Endometrial microvascular endothelial cells (primary cell): ENCODE results near the gene GRIP1. TPM values are rescaled to one million over a fixed set of nuclear protein-coding genes. Genes with fewer than 3 reads are reported as not detected.
"Not testable (repeated sequence)": the region's sequence is repeated elsewhere in the genome, so short reads cannot be mapped to it uniquely, and the experiment has no call there.

Experiments
- in situ Hi-C: cut with HindIII; loops from 2 replicates; pipeline ENCODE4 v1.10.0; 2017; ENCODE audit warnings: low sequenced_read_pairs, low pct_unique_long_range_greater_than_20kb; ENCODE audit errors: inconsistent ontology term
- total RNA-seq: library from RNA; depleted of rRNA; stranded (reverse); fragments of >200 nt; gene quantifications from one replicate; pipeline ENCODE4 v1.2.3, GENCODE V29; 2015; ENCODE audit errors: inconsistent ontology term

GRIP1 gene
- total RNA-seq, 1 donor from 2014 or later: not detected

GRCh38 chr12:66499000-66499399 lies 179.9 kb downstream of the GRIP1 start:
- in situ Hi-C loops: no loop called here

DNA sequence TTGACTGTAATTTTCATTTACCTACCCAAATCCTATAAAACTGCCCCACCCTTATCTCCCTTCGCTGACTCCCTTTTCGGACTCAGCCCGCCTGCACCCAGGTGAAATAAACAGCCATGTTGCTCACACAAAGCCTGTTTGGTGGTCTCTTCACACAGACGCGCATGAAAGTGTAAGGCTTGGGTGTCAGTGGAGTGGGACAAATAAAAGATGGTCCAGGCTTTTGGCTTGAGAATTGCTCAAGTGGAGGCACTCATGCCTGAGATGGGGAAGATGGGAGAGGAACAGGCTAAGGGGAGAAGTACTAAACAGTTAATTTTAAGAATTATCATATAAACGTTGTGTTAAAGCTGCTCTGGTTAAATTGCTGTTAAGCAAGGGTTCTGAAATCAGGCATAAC lies 180.8 kb downstream of the GRIP1 start:
- in situ Hi-C loops: not testable (repeated sequence)

- in situ Hi-C loops: no loop called here
Measured at GRCh38 chr12:66497008-66497897, 181.6 kb downstream of the GRIP1 start.

DNA sequence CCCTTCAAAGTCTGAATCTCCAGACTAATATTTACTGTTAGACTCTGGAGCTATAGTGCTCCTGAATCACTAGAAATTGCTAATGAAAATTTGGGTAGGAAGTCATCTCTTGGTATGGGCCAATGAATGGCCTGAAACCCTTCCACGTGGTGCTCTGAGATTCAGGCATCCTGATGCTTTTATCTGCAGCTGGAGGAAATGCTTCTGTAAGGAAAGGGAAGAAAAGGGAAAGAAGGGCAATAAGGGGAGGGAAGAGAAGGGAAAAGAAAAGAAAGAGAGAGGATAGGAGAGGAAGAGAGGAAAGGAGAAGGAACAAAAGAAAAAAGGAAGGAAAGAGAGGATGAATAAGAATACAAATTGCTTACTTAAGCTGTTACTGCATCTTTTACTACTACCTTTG lies 182.3 kb downstream of the GRIP1 start:
- in situ Hi-C loops: no loop called here

GRCh38 chr12:66495709-66496108 lies 183.2 kb downstream of the GRIP1 start:
- in situ Hi-C loops: no loop called here

DNA sequence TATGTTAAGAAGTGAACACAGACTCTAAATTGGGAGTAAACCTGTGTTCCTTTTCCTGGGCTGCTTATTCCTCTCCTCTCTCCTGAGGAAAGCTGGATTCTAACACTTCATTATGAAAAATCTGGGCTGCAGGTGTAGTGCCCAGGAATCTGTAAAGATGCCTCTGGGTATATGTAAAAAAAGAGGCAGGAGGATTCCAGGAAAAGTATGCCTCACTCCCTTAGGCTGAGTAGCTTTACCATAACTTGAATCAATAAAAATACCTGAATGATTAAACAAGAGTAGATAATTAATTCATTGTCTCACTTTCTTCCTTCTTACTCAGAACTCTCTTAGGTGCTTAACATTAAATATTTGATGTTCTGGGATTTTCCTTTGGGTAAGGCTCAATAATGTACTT lies 185.1 kb downstream of the GRIP1 start:
- in situ Hi-C loops: no loop called here

GRCh38 chr12:66491853-66492252 lies 187.0 kb downstream of the GRIP1 start:
- in situ Hi-C loops: no loop called here

- in situ Hi-C loops: no loop called here
Measured at GRCh38 chr12:66482351-66483203, 196.3 kb downstream of the GRIP1 start.

DNA sequence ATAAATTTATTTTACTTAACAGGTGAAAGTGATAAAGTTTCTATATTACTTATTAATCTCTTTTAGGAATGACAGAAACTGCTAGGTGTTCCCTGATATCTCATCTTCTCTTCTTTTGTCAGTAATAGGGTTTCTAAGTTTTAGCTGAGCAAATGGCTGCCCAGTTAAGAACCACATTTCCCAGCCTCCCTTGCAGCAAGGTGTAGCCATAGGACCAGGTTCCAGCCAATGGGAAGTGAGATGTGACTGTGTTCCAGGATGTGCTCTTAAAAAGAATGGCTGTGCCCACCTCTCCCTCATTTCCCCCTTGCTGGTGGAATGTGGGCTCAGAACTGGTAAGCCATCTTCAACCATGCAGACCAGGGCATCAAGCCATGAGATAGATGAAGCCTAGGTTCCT lies 210.9 kb downstream of the GRIP1 start:
- in situ Hi-C loops: no loop called here

GRCh38 chr12:66461331-66461730 lies 217.5 kb downstream of the GRIP1 start:
- in situ Hi-C loops: no loop called here

- in situ Hi-C loops: no loop called here
Measured at GRCh38 chr12:66459944-66460482, 218.9 kb downstream of the GRIP1 start.

- in situ Hi-C loops: no loop called here
Measured at GRCh38 chr12:66456612-66457011, 222.3 kb downstream of the GRIP1 start.

DNA sequence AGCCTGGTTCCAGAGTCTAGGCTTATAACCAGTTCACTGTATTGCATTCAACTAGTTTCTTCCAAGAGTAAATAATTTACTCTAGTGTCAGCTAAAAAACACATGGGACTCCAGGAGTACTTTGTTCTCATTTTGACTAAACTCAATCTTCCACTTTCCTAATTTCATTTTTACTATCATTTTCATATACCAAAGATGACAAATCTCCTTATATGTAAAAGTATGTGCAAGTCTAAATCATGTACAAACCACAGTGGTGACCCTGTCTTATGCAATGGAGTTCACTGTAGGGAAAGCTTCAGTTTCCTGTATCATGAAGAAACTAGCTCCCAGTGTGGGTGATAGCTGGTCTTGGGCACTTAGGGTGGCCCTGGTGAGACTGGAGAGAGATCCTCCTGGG lies 225.0 kb downstream of the GRIP1 start:
- in situ Hi-C loops: no loop called here

DNA sequence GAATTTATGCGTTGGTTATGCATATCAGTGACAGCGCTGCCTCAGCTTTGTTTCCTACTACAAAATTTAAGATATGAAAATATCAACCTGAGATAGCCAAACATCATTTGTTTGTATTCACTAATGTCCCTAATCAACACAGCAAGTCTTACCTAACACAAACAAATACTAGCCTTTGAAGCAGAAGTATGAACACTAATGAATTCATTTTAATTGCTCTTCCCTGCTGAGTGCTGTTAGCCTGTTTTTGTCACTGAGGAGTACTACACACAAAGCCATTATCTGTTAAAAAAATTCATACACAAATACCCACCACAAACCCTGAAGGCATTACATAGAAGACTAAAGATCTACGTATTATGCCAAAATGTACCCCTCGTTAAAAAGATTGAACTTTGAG lies 225.8 kb downstream of the GRIP1 start:
- in situ Hi-C loops: no loop called here

DNA sequence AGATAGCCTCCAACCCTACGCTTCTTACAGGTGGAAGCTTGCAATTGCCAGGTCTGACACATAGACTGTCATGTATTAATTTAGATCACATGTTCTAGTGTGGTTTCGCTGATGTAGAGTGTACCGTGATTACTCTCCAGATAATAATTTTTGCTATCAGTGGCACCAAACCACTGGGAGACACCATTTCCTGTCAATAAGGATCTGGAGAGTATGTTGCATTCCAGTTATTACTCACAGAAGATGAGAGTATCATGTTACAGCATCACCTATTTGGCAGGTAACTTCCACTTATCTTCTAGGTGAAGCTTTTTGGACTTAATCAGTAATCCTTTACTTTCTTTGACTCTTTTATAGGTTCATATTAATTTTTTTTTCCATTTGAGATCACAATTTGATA lies 229.3 kb downstream of the GRIP1 start:
- in situ Hi-C loops: no loop called here

GRCh38 chr12:66447643-66448042 lies 231.2 kb downstream of the GRIP1 start:
- in situ Hi-C loops: no loop called here

DNA sequence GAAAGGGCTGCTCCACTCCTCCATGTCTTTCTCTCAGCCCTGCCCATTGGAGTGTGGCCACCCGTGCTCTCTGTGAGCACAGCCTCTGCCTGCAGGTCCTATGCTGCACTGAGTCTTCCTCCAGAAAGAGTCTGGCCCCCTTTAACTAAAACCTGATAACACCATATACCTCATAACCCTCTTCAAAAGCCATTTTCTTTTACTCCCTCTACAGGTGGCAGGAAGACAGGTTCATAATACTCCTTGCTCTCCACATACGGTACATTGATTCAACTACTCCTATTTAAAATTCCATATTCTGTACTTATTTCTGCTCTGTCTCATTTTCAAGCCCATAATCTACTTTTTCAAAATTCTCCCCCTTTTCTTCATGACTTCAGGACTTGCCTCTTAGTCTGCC lies 232.6 kb downstream of the GRIP1 start:
- in situ Hi-C loops: no loop called here

- in situ Hi-C loops: no loop called here
Measured at GRCh38 chr12:66441905-66442559, 236.8 kb downstream of the GRIP1 start.

DNA sequence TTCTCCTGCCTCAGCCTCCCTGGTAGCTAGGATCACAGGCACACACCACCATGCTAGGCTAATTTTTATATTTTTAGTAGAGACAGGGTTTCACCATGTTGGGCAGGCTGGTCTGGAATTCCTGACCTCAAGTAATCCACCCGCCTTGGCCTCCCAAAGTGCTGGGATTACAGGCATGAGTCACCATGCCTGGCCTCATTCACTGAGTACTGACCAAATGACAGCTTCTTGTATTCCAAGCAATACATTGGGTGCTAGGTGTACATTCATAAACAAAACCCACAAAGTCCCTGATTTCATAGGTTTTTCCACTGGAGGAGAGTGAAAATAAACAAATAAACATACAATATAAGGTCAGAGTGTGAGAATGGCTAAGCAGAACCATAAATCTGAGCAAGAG lies 240.3 kb downstream of the GRIP1 start:
- in situ Hi-C loops: no loop called here
